ENCODE results near the gene PES1.
"Not testable (repeated sequence)": the region's sequence is repeated elsewhere in the genome, so short reads cannot be mapped to it uniquely, and the experiment has no call there.

Gene PES1

DNA sequence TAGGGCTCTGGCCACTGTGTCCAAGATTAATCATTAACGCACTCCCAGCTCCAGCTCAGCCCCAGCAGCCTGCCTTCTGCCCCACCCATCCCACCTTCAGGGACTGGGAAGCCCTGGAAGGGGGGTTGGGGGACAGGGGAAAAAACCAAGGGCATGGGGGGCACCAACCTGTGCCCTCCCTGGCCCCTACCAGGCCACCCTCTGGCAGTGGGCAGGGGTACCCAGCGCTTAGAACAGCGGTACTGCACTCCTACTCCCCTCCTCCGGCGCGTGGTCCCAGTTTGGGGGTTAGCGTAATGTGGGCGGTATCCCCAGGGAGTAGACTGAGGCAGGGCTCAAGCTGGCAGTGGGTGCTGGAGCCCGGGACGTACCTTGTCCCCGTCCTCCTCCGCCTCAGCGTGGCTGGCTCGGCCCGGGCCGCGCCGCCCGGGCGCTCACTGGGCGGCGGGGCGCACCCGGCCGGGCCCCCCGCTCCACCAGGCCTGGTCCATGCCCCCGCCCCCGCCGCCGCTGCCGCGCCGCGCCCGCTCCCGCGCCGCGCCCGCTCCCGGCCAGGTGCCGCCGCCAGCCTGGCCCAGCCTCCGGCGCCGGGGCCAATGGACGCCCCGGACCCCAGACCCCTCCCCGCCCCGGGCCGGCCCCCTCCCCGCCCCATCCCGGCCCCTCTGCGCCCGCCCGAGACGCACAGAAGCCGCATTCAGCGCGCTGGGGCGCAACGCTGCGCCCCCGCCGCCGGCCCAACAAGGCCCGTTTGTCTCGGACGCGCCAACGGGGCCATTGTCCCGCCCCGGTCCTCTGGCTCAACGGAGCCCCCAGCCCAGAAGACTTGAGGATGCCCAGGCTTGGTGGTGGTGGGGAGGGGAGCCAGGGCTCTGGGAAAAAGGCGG lies 17.4 kb downstream of the PES1 start, which contains the start of gene GAL3ST1:
Gene GAL3ST1, minus strand, starts transcription at position 571 of the 887 bp plus-strand sequence. CDS start 17,273 bp downstream, outside the sequence.
- DNase-seq = peak; percentile 18

GRCh38 chr22:30573594-30574094 lies 18.1 kb downstream of the PES1 start:
- peak; percentile 17 for DNase-seq

GRCh38 chr22:30572840-30573593 lies 18.7 kb downstream of the PES1 start:
- DNase-seq = no peak

DNA sequence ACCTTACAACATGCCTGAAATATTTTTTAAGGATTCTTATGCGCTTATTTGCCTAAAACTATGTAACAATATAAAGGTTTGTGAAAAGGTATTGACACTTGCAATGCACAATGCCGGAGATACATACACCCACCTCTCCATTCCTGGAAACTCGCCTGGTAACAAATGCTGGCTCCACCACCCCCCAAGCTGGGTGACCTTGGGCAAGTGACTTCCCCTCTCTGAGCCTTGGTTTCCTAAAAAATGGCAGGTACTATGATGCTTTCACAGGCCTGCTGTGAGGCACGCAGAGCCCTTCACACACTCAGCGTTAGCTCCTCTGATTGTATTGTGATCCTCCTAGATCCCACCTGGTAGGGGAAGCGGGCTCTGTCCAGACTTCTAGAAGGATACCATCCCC lies 19.5 kb downstream of the PES1 start:
- no peak for DNase-seq

DNA sequence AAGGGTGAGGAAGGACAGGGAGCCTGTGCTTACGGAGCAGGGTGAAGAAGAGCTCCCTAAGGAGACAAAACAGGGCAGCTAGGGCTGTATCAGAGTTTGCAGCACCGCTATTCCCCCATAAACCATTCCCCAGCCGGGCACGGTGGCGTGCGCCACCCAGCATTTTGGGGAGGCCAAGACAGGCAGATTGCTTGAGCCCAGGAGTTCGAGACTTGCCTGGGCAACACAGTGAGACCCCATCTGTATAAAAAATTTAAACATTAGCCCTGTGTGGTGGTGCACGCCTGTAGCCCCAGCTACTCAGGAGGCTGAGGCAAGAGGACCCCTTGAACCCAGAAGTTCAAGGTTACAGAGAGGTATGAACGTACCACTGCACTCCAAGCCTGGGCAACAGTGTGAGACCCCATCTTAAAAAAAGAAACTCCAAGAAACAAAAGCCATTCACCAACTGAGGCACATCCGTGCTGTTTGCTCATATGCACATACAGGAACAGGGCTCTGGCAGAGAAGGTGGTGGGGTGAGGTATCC lies 22.0 kb downstream of the PES1 start:
- DNase-seq = no peak

DNA sequence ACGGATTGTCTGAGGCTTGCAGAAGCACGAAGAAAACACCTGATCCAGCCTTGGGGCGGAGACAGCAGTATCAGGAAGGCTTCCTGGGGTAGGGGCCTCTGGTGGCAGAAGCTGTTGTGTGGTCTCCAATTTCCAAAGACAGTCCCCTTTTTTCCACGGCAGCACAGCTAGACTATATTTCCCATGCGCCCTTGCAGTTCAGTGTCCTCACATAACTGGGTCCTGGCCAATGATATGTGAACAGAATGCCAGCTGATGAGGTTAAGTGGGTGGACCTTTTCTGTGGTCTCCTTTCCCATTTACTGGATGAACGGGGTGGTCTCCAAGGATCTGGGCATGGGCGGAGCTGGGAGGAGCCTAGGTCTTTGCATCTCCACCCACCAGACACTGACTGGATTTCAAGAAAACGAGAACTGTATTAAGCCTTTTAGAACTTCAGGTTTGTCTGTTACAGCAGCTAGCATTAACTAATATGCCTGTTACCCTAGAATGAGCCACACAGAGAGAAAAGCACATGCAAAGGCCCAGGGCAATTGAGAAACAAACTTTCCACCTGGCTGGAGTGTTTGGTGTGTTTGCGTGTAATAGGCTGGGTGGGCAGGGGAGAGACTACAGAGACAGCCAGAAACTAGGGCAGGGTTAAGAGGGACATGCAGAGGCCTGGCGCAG lies 23.4 kb downstream of the PES1 start:
- no peak for DNase-seq

DNA sequence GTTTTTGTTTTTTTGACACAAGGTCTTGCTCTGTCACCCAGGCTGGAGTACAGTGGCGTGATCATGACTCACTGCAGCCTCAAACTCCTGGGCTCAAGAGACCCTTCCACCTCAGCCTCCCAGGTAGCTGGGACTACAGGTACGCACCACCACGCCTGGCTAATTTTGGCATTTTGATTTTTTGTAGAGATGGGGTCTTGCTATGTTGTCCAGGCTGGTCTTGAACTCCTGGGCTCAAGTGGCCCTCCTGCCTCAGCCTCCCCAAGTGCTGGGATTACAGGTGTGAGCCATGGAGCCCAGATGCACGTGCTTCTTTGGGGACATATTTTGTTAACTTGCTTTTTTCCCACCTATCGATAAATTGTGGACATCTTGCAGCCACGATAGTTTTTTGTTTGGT lies 24.4 kb downstream of the PES1 start:
- DNase-seq = not testable (repeated sequence)

DNA sequence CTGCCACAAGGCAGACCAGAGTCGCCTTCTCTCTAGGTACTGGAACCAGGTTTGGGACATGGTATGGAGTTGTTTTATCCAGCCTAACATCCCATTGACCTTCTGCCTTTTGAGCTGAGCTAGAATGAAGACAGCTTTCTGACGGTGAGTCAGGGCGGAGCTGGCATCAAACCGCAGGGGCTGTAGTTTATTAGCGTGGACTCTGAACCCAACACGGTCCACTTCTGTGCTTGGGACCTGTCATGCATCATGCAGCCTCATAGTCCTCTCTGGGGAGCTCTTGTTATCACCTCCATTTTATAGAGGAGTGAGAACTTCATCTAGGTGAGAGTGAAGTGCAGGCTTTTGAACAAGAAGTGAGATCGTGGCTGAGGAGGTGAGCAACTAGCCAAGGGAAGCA lies 25.6 kb downstream of the PES1 start:
- DNase-seq = no peak

- DNase-seq = no peak
Measured at GRCh38 chr22:30565341-30565740, 26.4 kb downstream of the PES1 start.

DNA sequence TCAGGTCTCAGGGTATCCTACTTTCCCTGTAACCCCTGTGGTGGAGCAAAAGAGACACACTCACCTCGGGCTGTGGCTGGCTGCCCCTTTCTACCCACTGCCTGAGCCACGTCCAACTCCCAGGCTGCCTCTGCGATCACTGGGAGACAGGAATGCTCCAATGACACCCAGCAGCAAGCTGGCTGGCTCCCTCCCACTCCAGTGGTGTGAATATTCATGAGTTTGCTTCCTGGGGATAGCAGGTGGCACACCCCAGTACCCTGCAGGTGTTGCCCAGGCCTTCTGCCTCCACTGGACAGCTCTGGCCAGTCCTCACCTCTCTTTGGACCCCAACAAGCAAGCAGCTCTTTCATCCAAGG lies 27.0 kb downstream of the PES1 start:
- no peak for DNase-seq

- DNase-seq = no peak
Measured at GRCh38 chr22:30564045-30564760, 27.5 kb downstream of the PES1 start.

DNA sequence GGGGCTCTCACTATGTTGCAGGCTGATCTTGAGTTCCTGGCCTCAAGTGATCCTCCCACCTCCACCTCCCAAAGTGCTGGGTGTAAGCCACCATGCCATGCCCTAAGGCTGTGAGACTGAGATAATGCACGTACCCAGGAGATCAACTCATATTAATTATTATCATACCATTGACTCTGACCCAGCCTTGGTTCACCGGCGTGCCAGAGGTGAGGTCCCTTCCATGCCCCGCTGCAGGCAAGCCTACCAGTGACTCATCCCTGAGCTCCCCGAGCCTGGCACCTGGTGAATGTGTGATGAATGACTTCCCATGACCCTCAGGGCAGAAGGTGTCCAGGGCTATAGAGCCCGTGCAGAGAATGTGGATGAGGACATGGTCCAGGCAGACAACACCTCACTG lies 29.3 kb downstream of the PES1 start:
- DNase-seq = no peak

DNA sequence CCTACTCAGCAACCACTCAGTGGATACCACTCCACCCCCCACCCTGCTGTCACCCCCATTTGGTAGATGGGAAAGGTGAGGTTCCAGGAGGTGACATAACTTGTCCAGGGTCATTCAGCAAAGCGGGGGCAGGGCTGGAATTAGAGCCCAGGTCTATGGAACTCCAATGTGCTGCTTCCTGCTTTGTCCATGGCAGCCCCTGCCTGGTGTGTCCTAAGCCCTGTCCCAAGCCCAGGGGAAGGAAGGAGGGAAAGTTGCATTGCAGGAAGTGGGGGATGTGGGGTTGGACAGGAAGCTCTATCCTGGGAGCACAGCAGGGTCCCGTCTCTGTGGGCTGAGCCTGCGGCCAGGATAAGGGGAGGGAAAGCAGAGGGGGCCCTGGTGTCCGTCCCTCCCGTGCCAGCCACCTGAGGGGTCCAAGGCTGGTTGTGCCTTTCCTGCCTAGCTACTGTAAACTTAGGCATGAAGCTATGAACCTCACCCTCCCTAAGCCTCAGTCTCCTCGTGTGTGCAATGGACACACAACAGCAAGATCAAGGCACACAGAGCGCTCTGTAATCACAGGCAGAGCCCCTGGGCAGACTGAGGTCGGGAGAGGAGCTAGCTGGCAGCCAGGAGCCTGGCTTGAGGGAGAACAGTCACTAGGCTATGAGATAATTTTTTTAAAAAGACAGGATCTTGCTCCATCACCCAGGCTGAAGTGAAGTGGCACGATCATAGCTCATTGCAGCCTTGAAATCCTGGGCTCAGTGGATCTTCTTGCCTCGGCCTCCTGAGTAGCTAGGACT lies 30.1 kb downstream of the PES1 start:
- DNase-seq = no peak

GRCh38 chr22:30560643-30561202 lies 31.0 kb downstream of the PES1 start:
- DNase-seq = not testable (repeated sequence)

DNA sequence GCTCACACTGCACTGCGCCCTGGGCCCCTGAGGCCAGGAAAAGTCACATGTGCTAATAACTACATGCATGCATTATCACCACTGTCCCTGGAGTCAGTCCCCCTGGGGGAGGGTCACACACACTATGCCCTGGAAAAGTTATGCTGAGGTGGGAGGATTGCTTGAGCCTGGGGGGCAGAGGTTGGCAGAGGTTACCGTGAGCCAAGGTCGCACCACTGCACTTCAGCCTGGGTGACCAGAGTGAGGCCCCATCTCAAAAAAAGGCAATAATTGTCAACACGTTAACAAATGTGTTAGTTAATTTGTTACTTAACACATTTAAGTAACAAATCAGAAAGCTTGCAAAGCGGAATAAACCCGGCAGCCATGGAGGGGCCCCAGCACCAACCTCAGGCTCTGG lies 31.8 kb downstream of the PES1 start:
- DNase-seq = no peak

GRCh38 chr22:30557243-30557642 lies 34.5 kb downstream of the PES1 start:
- no peak for DNase-seq

DNA sequence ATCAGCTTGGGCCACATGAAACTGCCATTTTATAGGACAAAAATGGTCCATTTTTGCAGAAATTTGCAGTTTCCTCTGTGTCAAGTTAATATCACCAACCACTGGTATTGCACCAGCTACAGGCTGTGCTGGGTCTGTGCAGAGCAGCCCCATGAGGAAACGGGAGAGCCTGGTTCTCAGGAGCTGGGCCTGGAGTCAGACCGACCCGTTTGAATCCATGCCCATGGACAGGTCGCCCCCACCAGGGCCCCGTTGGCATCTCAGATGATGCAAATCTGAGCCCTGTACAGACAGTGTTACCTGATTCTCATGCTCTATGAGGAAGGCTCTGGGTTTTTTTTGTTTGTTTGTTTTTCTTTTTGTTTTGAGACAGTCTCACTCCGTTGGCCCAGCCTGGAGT lies 35.3 kb downstream of the PES1 start:
- no peak for DNase-seq

- DNase-seq = no peak
Measured at GRCh38 chr22:30555282-30556210, 36.2 kb downstream of the PES1 start.

DNA sequence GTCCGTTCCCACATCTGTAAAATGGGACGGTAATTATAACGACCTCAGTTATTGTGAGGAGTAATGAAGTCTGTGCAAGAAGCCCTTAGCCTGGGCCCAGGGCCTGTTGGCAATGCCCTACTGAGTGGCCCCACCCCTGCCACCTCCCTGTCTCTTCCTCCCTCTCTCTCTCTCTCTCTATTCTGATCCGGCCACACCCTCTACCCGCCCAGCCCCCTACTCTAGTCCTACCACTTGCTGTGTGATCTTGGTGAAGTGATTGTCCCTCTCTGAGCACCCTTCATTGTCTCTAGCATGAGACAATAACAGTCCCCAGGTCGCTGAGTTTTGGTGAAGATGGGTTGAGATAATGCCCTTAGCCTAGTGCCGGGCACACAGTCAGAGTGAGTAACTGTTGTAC lies 37.7 kb downstream of the PES1 start:
- no peak for DNase-seq

- no peak for DNase-seq
Measured at GRCh38 chr22:30552719-30553118, 39.0 kb downstream of the PES1 start.
